ENCODE results near the gene PSMB5. TPM values are rescaled to one million over a fixed set of nuclear protein-coding genes. Genes with fewer than 3 reads are reported as not detected.
A peak's percentile ranks its signal among the peaks of the same experiment; 100 is the strongest.

The PSMB5 gene
- total RNA-seq, 1 donor from 2014 or later = 289 TPM

GRCh38 chr14:22998329-22999012 lies 36.2 kb downstream of the PSMB5 start:
- no peaks in the 10 kb centered on the region for H3K27me3 Mint-ChIP-seq (ENCODE audit: unreplicated experiment)
- no peak overlapping the region for H3K27ac Mint-ChIP-seq (ENCODE audit: unreplicated experiment)
- peak; percentile 40 for DNase-seq
- H3K4me3 Mint-ChIP-seq (ENCODE audit: unreplicated experiment) = no peak overlapping the region
- H3K4me1 Mint-ChIP-seq (ENCODE audit: low read depth, unreplicated experiment) = peaks cover 24% of the 10 kb centered on the region
- H3K9me3 Mint-ChIP-seq (ENCODE audit: unreplicated experiment) = peaks cover 3% of the 10 kb centered on the region
- no peaks in the 10 kb centered on the region for H3K36me3 Mint-ChIP-seq (ENCODE audit: unreplicated experiment)
- TF ChIP-seq, protein P1, sequence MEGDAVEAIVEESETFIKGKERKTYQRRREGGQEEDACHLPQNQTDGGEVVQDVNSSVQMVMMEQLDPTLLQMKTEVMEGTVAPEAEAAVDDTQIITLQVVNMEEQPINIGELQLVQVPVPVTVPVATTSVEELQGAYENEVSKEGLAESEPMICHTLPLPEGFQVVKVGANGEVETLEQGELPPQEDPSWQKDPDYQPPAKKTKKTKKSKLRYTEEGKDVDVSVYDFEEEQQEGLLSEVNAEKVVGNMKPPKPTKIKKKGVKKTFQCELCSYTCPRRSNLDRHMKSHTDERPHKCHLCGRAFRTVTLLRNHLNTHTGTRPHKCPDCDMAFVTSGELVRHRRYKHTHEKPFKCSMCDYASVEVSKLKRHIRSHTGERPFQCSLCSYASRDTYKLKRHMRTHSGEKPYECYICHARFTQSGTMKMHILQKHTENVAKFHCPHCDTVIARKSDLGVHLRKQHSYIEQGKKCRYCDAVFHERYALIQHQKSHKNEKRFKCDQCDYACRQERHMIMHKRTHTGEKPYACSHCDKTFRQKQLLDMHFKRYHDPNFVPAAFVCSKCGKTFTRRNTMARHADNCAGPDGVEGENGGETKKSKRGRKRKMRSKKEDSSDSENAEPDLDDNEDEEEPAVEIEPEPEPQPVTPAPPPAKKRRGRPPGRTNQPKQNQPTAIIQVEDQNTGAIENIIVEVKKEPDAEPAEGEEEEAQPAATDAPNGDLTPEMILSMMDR (IDR thresholded peaks at IDR 0.05; ENCODE audit: partially characterized antibody, unreplicated experiment) = no peak

GRCh38 chr14:22997676-22998323 lies 36.9 kb downstream of the PSMB5 start:
- Mint-ChIP-seq H3K9me3 (ENCODE audit: unreplicated experiment) (peaks cover 3% of the 10 kb centered on the region), H3K4me3 (ENCODE audit: unreplicated experiment) (no peak overlapping the region), H3K27ac (ENCODE audit: unreplicated experiment) (no peak overlapping the region), H3K36me3 (ENCODE audit: unreplicated experiment) (no peaks in the 10 kb centered on the region), H3K27me3 (ENCODE audit: unreplicated experiment) (peaks cover 3% of the 10 kb centered on the region), H3K4me1 (ENCODE audit: low read depth, unreplicated experiment) (peaks cover 27% of the 10 kb centered on the region)
- TF ChIP-seq, protein P1 (IDR thresholded peaks at IDR 0.05; ENCODE audit: partially characterized antibody, unreplicated experiment) = no peak
- peak; percentile 38 for DNase-seq

DNA sequence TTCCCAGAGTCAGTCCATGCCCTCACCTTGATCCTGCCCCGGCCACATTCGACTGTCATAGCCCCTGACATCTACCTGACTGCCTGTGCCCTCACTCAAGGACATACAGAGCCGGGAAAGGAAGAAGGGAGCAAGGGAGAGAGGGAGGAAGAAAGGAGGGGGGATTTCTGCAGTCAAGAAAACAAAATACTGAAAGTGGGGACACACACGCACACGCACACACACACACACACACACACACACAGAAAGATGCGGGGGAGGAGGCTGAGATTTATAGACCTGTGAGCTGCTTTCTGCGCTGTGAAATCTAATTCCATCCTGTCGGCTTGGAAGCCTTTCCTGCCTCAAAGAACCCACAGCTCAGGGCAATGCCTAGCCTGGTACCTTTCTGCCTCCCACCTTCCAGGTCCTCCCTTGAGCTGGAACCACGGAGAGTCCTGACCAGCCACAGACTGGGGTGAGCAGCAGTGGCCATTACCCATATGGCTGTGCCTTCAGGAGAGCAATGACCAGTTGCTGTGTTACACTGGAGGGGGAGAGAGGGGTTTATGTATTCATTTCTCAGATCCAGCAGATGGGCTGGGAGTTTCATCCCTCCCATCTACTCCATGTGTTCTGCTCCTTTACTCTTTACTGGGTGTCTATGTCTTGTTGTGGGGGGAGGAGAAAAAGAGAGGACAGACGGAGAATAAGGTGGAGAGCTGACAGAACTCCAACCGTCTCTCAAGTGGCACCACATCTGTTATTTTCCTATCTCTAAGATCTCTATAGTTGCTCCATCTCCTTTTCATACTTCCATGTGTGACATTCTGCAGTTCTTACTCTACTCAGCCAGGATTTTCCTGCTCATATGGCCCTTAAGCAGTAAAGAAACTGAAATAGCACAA lies 37.7 kb downstream of the PSMB5 start:
- TF ChIP-seq, protein P1 (IDR thresholded peaks at IDR 0.05; ENCODE audit: partially characterized antibody, unreplicated experiment) = no peak
- peak; percentile 43 for DNase-seq
- H3K4me1 Mint-ChIP-seq (ENCODE audit: low read depth, unreplicated experiment) = peaks cover 27% of the 10 kb centered on the region
- H3K9me3 Mint-ChIP-seq (ENCODE audit: unreplicated experiment) = peaks cover 3% of the 10 kb centered on the region
- no peak overlapping the region for H3K27ac Mint-ChIP-seq (ENCODE audit: unreplicated experiment)
- no peak overlapping the region for H3K4me3 Mint-ChIP-seq (ENCODE audit: unreplicated experiment)
- H3K36me3 Mint-ChIP-seq (ENCODE audit: unreplicated experiment) = no peaks in the 10 kb centered on the region
- peaks cover 3% of the 10 kb centered on the region for H3K27me3 Mint-ChIP-seq (ENCODE audit: unreplicated experiment)

DNA sequence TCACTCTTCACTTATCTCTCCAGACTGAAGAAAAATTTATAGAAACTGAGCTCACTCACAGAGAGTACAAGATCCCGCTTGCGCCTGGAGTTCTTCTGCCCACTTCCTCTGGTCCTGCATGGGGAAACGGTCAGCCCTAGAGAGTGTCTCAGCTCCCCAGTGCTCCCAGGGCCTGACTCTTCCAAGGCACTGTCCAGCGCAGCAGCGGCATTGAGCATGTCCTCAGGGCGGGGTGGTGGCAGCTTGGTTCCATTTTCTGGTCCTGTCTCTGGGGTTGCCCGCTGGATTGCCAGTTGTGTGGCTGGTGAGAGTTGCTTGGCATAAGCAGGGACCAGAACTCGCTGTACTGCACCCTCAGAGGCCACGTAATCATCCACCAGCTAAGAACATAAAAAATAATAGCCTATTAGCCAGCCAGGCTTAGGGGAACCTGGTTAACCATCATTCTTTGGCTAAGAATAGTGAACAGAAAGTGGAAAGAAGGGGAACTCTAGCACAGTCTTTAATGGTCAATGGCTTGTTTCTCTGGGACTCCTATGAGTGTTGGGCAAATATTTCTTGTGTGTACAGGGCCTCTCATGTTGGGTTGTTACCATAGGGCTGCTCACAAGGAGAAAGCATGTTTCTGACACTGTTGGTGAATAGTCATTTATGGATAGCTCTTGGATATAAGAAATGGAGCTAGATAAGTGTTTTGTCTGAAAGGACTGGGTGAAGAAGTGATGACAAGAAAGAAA lies 38.6 kb downstream of the PSMB5 start:
- H3K27me3 Mint-ChIP-seq (ENCODE audit: unreplicated experiment) = peaks cover 3% of the 10 kb centered on the region
- TF ChIP-seq, protein P1 (IDR thresholded peaks at IDR 0.05; ENCODE audit: partially characterized antibody, unreplicated experiment) = no peak

More for the DNA sequence above, 38.6 kb downstream of the PSMB5 start:
- no peak overlapping the region for H3K27ac Mint-ChIP-seq (ENCODE audit: unreplicated experiment)
- H3K4me1 Mint-ChIP-seq (ENCODE audit: low read depth, unreplicated experiment) = peaks cover 27% of the 10 kb centered on the region
- peaks cover 3% of the 10 kb centered on the region for H3K9me3 Mint-ChIP-seq (ENCODE audit: unreplicated experiment)
- no peak for DNase-seq
- H3K36me3 Mint-ChIP-seq (ENCODE audit: unreplicated experiment) = no peaks in the 10 kb centered on the region
- H3K4me3 Mint-ChIP-seq (ENCODE audit: unreplicated experiment) = no peak overlapping the region
